ENCODE data around the gene HTR1E.

GRCh38 chr6:86934365-86934764 is 3.0 kb upstream of the HTR1E start:
- TF ChIP-seq EP300 (IDR thresholded peaks at IDR 0.05; ENCODE audit: borderline replicate concordance) (no peak), RAD21 (IDR thresholded peaks at IDR 0.05; ENCODE audit: low read depth) (no peak), MAX (IDR thresholded peaks at IDR 0.05) (no peak), FOXM1 (IDR thresholded peaks at IDR 0.05; ENCODE audit: borderline replicate concordance, low read depth) (no peak), YY1 (IDR thresholded peaks at IDR 0.05; ENCODE audit: low read depth) (no peak), EGR1 (IDR thresholded peaks at IDR 0.05) (no peak), CEBPB (IDR thresholded peaks at IDR 0.05) (no peak), CREB1 (IDR thresholded peaks at IDR 0.05; ENCODE audit: low read depth) (no peak), USF1 (IDR thresholded peaks at IDR 0.05) (no peak), TEAD4 (IDR thresholded peaks at IDR 0.05) (no peak)

Data from Ishikawa (cell line).